ENCODE measurements around the gene DNAH1. TPM values are rescaled to one million over a fixed set of nuclear protein-coding genes. Genes with fewer than 3 reads are reported as not detected.
A peak's percentile ranks its signal among the peaks of the same experiment; 100 is the strongest.

The DNAH1 gene
- total RNA-seq, 1 experiment from 2014 or later, result 1.2 TPM

- in situ Hi-C loops (cut with HindIII; ENCODE audit: low sequenced_read_pairs), result no loop called here
- no peak for DNase-seq (ENCODE audit: low spot score)
Observed at GRCh38 chr3:52407779-52408178, 91.7 kb downstream of the DNAH1 start.

- DNase-seq (ENCODE audit: low spot score), result no peak
- in situ Hi-C loops (cut with HindIII; ENCODE audit: low sequenced_read_pairs), result no loop called here
Observed at GRCh38 chr3:52408466-52408865, 92.3 kb downstream of the DNAH1 start.

GRCh38 chr3:52415800-52416199 is 99.7 kb downstream of the DNAH1 start:
- in situ Hi-C loops (cut with HindIII; ENCODE audit: low sequenced_read_pairs), result no loop called here
- DNase-seq (ENCODE audit: low spot score), result no peak

- in situ Hi-C loops (cut with HindIII; ENCODE audit: low sequenced_read_pairs), result no loop called here
- no peak for DNase-seq (ENCODE audit: low spot score)
Observed at GRCh38 chr3:52420388-52420787, 104.3 kb downstream of the DNAH1 start.

- in situ Hi-C loops (cut with HindIII; ENCODE audit: low sequenced_read_pairs), result no loop called here
- DNase-seq (ENCODE audit: low spot score), result no peak
Observed at GRCh38 chr3:52422669-52423068, 106.5 kb downstream of the DNAH1 start.

- no peak for DNase-seq (ENCODE audit: low spot score)
- in situ Hi-C loops (cut with HindIII; ENCODE audit: low sequenced_read_pairs), result no loop called here
Observed at GRCh38 chr3:52423173-52423572, 107.1 kb downstream of the DNAH1 start.

- peak; percentile 95 for DNase-seq (ENCODE audit: low spot score)
Observed at GRCh38 chr3:52428151-52429005, 112.3 kb downstream of the DNAH1 start.

GRCh38 chr3:52429031-52429430 is 112.9 kb downstream of the DNAH1 start:
- in situ Hi-C loops (cut with HindIII; ENCODE audit: low sequenced_read_pairs), result no loop called here
- no peak for DNase-seq (ENCODE audit: low spot score)

More at GRCh38 chr3:52428151-52429005, 112.3 kb downstream of the DNAH1 start:
- in situ Hi-C loops (cut with HindIII; ENCODE audit: low sequenced_read_pairs), result no loop called here

GRCh38 chr3:52429779-52430415 is 113.8 kb downstream of the DNAH1 start:
- in situ Hi-C loops (cut with HindIII; ENCODE audit: low sequenced_read_pairs), result no loop called here
- DNase-seq (ENCODE audit: low spot score), result no peak

GRCh38 chr3:52430416-52430810 is 114.3 kb downstream of the DNAH1 start:
- in situ Hi-C loops (cut with HindIII; ENCODE audit: low sequenced_read_pairs), result no loop called here
- no peak for DNase-seq (ENCODE audit: low spot score)

GRCh38 chr3:52431459-52432223 is 115.5 kb downstream of the DNAH1 start:
- in situ Hi-C loops (cut with HindIII; ENCODE audit: low sequenced_read_pairs), result no loop called here
- no peak for DNase-seq (ENCODE audit: low spot score)

- DNase-seq (ENCODE audit: low spot score), result no peak
- in situ Hi-C loops (cut with HindIII; ENCODE audit: low sequenced_read_pairs), result no loop called here
Observed at GRCh38 chr3:52432225-52432624, 116.1 kb downstream of the DNAH1 start.

- in situ Hi-C loops (cut with HindIII; ENCODE audit: low sequenced_read_pairs), result no loop called here
Observed at GRCh38 chr3:52432691-52433141, 116.6 kb downstream of the DNAH1 start.

GRCh38 chr3:52433328-52433995 is 117.3 kb downstream of the DNAH1 start:
- in situ Hi-C loops (cut with HindIII; ENCODE audit: low sequenced_read_pairs), result no loop called here
- no peak for DNase-seq (ENCODE audit: low spot score)

More at GRCh38 chr3:52432691-52433141, 116.6 kb downstream of the DNAH1 start:
- no peak for DNase-seq (ENCODE audit: low spot score)

- in situ Hi-C loops (cut with HindIII; ENCODE audit: low sequenced_read_pairs), result no loop called here
- DNase-seq (ENCODE audit: low spot score), result no peak
Observed at GRCh38 chr3:52433996-52434479, 117.9 kb downstream of the DNAH1 start.

GRCh38 chr3:52434491-52435115 is 118.5 kb downstream of the DNAH1 start:
- in situ Hi-C loops (cut with HindIII; ENCODE audit: low sequenced_read_pairs), result no loop called here
- no peak for DNase-seq (ENCODE audit: low spot score)

GRCh38 chr3:52435246-52436101 is 119.4 kb downstream of the DNAH1 start:
- in situ Hi-C loops (cut with HindIII; ENCODE audit: low sequenced_read_pairs), result no loop called here

More at GRCh38 chr3:52435246-52436101, 119.4 kb downstream of the DNAH1 start:
- no peak for DNase-seq (ENCODE audit: low spot score)

Data from G401 (cell line).